SK-N-SH (cell line): Measurements from ENCODE around the gene SLC6A13. TPM values are rescaled to one million over a fixed set of nuclear protein-coding genes. Genes with fewer than 3 reads are reported as not detected.

Source experiments
- CTCF ChIA-PET: fragments of 300-600, 350-600 bp; formaldehyde crosslinking; extraction: SDS; loops from one replicate; lab custom pipeline; 2021; lab: Yijun Ruan, JAX
- POLR2A ChIA-PET: fragments of 350-600 bp; sonication (Branson Sonifier 250); formaldehyde crosslinking; extraction: SDS; loops from one replicate; lab custom pipeline; 2020; ENCODE audit warnings: antibody characterized with exemption, inconsistent platforms; lab: Yijun Ruan, JAX
- DNase-seq: peaks from one replicate; pipeline ENCODE4 v3.0.0; 2012
- H2AFZ ChIP-seq: fragments of 200-600 bp; sonication (generic); 2 replicates; pipeline ENCODE4 v1.8.1; 2016; ENCODE audit warnings: antibody characterized with exemption, mild to moderate bottlenecking, low read depth
- H3F3A ChIP-seq: fragments of 200-600 bp; sonication (generic); replicated peaks from 2 replicates; pipeline ENCODE3; 2016; ENCODE audit warnings: antibody characterized with exemption, mild to moderate bottlenecking; ENCODE audit not compliant: insufficient read depth
- H3K27ac ChIP-seq, 2 experiments: fragments of 200-500 bp in 1 of 2; fragments of 200-600 bp in 1 of 2; sonication (Bioruptor generic) in 1 of 2; sonication (generic), shearing (Covaris generic) in 1 of 2; 2 replicates each; pipeline versions ENCODE4 v1.5.1 to v1.6.1; 2014 to 2016; ENCODE audit warnings: low read depth in 2 of 2, inconsistent platforms in 1 of 2, low read length in 1 of 2, mild to moderate bottlenecking in 1 of 2, mixed read lengths in 1 of 2
- H3K27me3 ChIP-seq: fragments of 200-600 bp; sonication (generic), shearing (Covaris generic); 2 replicates; pipeline ENCODE4 v1.6.1; 2016; ENCODE audit warnings: mixed run types; ENCODE audit not compliant: insufficient read depth
- H3K36me3 ChIP-seq, 2 experiments: fragments of 200-500 bp in 1 of 2; fragments of 200-600 bp in 1 of 2; sonication (Bioruptor generic) in 1 of 2; sonication (generic) in 1 of 2; replicated peaks in 1 of 2; 2 replicates each; pipeline versions ENCODE3 to v1.5.1; 2014 to 2016; ENCODE audit warnings: low read length in 1 of 2, mild to moderate bottlenecking in 1 of 2; ENCODE audit not compliant: insufficient read depth in 2 of 2, control insufficient read depth in 1 of 2
- H3K4me1 ChIP-seq, 2 experiments: fragments of 200-500 bp in 1 of 2; fragments of 200-600 bp in 1 of 2; sonication (Bioruptor generic) in 1 of 2; sonication (generic), shearing (Covaris generic) in 1 of 2; 2 replicates each; pipeline versions ENCODE4 v1.5.1 to v1.6.1; 2014 to 2016; ENCODE audit warnings: low read depth in 1 of 2, low read length in 1 of 2, mixed run types in 1 of 2; ENCODE audit not compliant: insufficient read depth in 2 of 2, control insufficient read depth in 1 of 2
- H3K4me2 ChIP-seq: fragments of 200-600 bp; sonication (generic), shearing (Covaris generic); 2 replicates; pipeline ENCODE4 v1.6.1; 2017; ENCODE audit warnings: mixed run types
- H3K4me3 ChIP-seq, 2 experiments: fragments of 200-500 bp in 1 of 2; fragments of 200-600 bp in 1 of 2; sonication (Bioruptor generic) in 1 of 2; sonication (generic), shearing (Covaris generic) in 1 of 2; 2 replicates each; pipeline versions ENCODE4 v1.5.1 to v1.8.1; 2014 to 2016; ENCODE audit warnings: low read depth in 2 of 2, inconsistent platforms in 1 of 2, low read length in 1 of 2, mild to moderate bottlenecking in 1 of 2, mixed read lengths in 1 of 2, moderate library complexity in 1 of 2
- H3K79me2 ChIP-seq: fragments of 200-600 bp; sonication (generic); 2 replicates; pipeline ENCODE4 v1.8.1; 2017; ENCODE audit warnings: mild to moderate bottlenecking; ENCODE audit not compliant: insufficient read depth
- H3K9ac ChIP-seq: fragments of 200-600 bp; sonication (generic); 2 replicates; pipeline ENCODE4 v1.6.1; 2017; ENCODE audit warnings: mixed run types
- H3K9me2 ChIP-seq: fragments of 200-600 bp; sonication (generic); 2 replicates; pipeline ENCODE4 v1.6.1; 2017; ENCODE audit warnings: mixed run types
- H3K9me3 ChIP-seq: fragments of 200-600 bp; sonication (generic); 2 replicates; pipeline ENCODE4 v1.6.1; 2017; ENCODE audit warnings: mixed run types, mild to moderate bottlenecking, moderate library complexity
- H4K20me1 ChIP-seq: fragments of 200-600 bp; sonication (generic); 2 replicates; pipeline ENCODE4 v1.6.1; 2017; ENCODE audit warnings: mild to moderate bottlenecking, mixed run types; ENCODE audit not compliant: insufficient read depth
- EZH2phosphoT487 ChIP-seq: fragments of 200-600 bp; sonication (generic); IDR thresholded peaks from 2 replicates; pipeline ENCODE4 v1.6.1; 2017; ENCODE audit warnings: low read depth, mixed run types, mild to moderate bottlenecking, antibody characterized with exemption, moderate library complexity, borderline replicate concordance
- FOSL2 ChIP-seq: IDR thresholded peaks from 2 replicates; pipeline ENCODE4 v1.4.0; 2012; ENCODE audit warnings: low read depth, mild to moderate bottlenecking, moderate library complexity, borderline replicate concordance
- GABPA ChIP-seq: IDR thresholded peaks from 2 replicates; pipeline ENCODE4 v1.4.0; 2012; ENCODE audit warnings: low read depth, mild to moderate bottlenecking
- MEF2A ChIP-seq: IDR thresholded peaks from 2 replicates; pipeline ENCODE4 v1.4.0; 2012; ENCODE audit warnings: low read depth, borderline replicate concordance
- MXI1 ChIP-seq: IDR thresholded peaks from 2 replicates; pipeline ENCODE4 v1.6.1; 2012; ENCODE audit warnings: mild to moderate bottlenecking, low read depth, low read length, improper control_type of control experiment
- NFIC ChIP-seq: IDR thresholded peaks from 2 replicates; pipeline ENCODE4 v1.4.0; 2012; ENCODE audit warnings: borderline replicate concordance
- SMC3 ChIP-seq: IDR thresholded peaks from 2 replicates; pipeline ENCODE4 v1.6.1; 2012; ENCODE audit warnings: low read depth, low read length, improper control_type of control experiment
- WGBS: methylation state at CpG from one replicate; pipeline ENCODE4 v1.1.6; 2017; ENCODE audit warnings: low lambda C conversion rate; 5-methylcytosine and 5-hydroxymethylcytosine counted together
- polyA plus RNA-seq, 3 experiments: library from polyadenylated mRNA; depleted of rRNA; stranded (reverse); fragments of >200 nt; gene quantifications; 2 replicates each; pipeline ENCODE4 v1.2.3, GENCODE V29; 2012
- TF ChIP-seq, protein P1 (sequence below): IDR thresholded peaks from 2 replicates; pipeline ENCODE4 v1.4.0; 2012; ENCODE audit warnings: low read depth, borderline replicate concordance

The SLC6A13 gene
- polyA plus RNA-seq, 1 of the 3 experiments (the other 2 are of a cell fraction) = 0.05 TPM

DNA sequence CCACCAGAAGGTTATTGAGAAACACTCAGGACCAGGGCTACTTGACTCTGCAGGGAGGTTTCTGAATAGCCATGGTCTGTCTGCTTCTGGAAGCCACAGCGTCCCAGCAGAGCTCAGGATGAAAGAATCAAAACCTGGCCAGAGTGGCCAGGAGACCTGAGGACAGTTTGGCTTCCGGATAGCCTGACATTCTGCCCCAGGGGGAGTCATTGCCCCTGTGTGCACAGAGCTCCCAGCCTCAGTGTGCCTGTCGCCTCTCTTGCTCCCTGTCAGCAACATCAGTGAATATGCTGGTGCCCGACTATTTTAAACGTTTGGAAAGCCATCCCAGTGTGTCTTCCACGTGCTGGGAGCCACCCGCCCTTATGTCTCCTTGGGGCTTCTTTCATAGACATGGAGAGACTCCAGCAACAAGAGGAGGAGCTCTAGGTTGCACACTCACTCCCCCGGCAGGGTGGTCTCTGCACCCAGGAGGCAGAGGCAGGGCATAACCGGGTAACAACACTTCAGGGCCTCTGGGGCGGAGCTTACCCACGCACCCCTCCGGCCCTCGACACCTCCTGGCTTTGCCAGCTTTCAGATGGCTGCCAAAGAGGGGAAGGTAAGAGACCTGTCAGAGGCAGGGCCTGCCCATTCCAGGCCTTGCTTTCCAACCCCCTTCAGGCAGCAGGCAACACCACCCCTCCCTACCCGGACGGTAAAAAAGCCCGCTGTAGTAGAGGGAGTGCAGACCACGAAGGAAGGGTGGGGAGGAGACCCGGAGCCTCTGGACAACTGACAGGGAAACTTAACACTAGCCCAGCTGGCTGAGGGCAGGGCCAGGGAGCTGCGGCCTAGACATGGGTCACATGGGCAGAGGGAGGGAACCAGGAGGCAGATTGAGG is 29.7 kb downstream of the SLC6A13 start:
- DNase-seq = no peak
- peaks cover 5% of the 10 kb centered on the region; the same call in 1 of the 2 replicates for H3K27me3 ChIP-seq
- no peak for TF ChIP-seq MXI1
- no peak for TF ChIP-seq NFIC
- TF ChIP-seq, all 33 proteins: peak for 0
- no peak overlapping the region for H3K9ac ChIP-seq
- WGBS = 51% methylated on average over 11 of the region's 19 CpGs
- no peaks in the 10 kb centered on the region for H3K9me2 ChIP-seq
- no peaks in the 10 kb centered on the region for H4K20me1 ChIP-seq
- no peaks in the 10 kb centered on the region for H3K79me2 ChIP-seq
- no peak overlapping the region for H2AFZ ChIP-seq
- POLR2A ChIA-PET = no interaction called here
- no peaks in the 10 kb centered on the region for H3K9me3 ChIP-seq
- H3K4me1 ChIP-seq = no peaks in the 10 kb centered on the region; a peak in 1 of 4 replicates
- H3K4me3 ChIP-seq = no peak overlapping the region
- H3F3A ChIP-seq = no peaks in the 10 kb centered on the region
- H3K27ac ChIP-seq = no peak overlapping the region
- no peak overlapping the region for H3K4me2 ChIP-seq
- CTCF ChIA-PET = interaction anchor here (0.7 to 2.4 kb wide), 6 partner anchors 8 to 43 kb away, joined by 3 to 13 read pairs (median 6); no protein-coding TSS in a partner anchor
- no peaks in the 10 kb centered on the region for H3K36me3 ChIP-seq

DNA sequence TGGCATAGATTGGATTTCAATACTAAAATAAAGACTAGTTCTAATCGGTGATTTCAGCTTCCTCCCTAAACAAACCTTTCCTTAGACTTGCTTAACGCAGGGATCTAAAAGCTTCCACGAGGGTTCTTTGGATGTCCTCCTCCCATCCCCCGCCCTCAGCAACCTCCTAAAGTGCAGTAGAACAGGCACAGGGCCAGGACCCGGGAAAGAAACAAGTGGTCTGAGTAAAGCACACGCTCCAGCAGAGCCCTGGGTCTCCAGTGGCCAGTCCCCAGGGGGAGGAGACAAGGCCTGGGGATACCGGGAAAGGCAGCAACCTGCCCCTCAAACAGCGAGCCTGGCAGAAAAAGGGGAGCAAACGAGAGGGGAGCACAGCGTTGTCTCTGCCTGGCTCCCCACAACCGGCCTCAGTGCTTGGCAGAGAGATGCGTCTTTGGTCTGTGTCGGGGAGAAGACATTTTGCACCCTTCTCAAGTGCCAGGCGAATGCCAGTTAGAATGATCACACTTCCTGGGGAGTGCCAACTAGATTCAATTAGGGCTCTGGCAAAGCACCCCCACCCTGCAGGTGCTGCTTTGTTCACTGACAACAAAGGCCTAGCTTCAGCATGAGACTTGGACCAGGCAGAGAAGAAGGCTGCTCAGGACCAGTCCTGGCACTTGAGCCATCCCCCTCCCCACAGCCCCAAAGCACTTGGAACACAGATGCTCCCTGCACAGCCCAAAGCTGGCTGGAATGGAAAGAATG is 31.5 kb downstream of the SLC6A13 start:
- H3K4me3 ChIP-seq = no peak overlapping the region
- no peak overlapping the region for H3K27ac ChIP-seq
- H2AFZ ChIP-seq = no peak overlapping the region
- peaks cover 5% of the 10 kb centered on the region; the same call in 1 of the 2 replicates for H3K27me3 ChIP-seq
- no peaks in the 10 kb centered on the region for H3F3A ChIP-seq
- no peaks in the 10 kb centered on the region for H3K9me2 ChIP-seq
- H4K20me1 ChIP-seq = no peaks in the 10 kb centered on the region
- H3K9ac ChIP-seq = no peak overlapping the region
- no peaks in the 10 kb centered on the region for H3K36me3 ChIP-seq
- TF ChIP-seq SMC3 (no peak), EZH2phosphoT487 (no peak), GABPA (no peak), MEF2A (no peak), FOSL2 (no peak)
- TF ChIP-seq, protein P1, sequence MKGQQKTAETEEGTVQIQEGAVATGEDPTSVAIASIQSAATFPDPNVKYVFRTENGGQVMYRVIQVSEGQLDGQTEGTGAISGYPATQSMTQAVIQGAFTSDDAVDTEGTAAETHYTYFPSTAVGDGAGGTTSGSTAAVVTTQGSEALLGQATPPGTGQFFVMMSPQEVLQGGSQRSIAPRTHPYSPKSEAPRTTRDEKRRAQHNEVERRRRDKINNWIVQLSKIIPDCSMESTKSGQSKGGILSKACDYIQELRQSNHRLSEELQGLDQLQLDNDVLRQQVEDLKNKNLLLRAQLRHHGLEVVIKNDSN = no peak
- WGBS = 39% methylated on average over 11 of the region's 14 CpGs
- CTCF ChIA-PET = interaction anchor here (0.7 to 1.9 kb wide), 4 partner anchors 10 to 49 kb away, joined by 3 to 8 read pairs (median 8); no protein-coding TSS in a partner anchor
- no peaks in the 10 kb centered on the region; a peak in 1 of 4 replicates for H3K4me1 ChIP-seq
- H3K79me2 ChIP-seq = no peaks in the 10 kb centered on the region
- no peaks in the 10 kb centered on the region for H3K9me3 ChIP-seq
- POLR2A ChIA-PET = no interaction called here
- DNase-seq = no peak
- no peak overlapping the region for H3K4me2 ChIP-seq
